IPS DF 6.9 (cell line): ENCODE results near the gene KRTAP19-6.
"Not testable (repeated sequence)": the region's sequence is repeated elsewhere in the genome, so short reads cannot be mapped to it uniquely, and the experiment has no call there.

Source experiments
- DNase-seq: peaks from one replicate; pipeline ENCODE4 v3.0.0-alpha.2; 2013; ENCODE audit warnings: low read depth, low spot score
- H3K27ac ChIP-seq: one replicate; pipeline ENCODE4 v1.5.1; 2013; ENCODE audit warnings: low read length, control low read depth
- H3K27me3 ChIP-seq: 2 replicates; pipeline ENCODE4 v1.6.1; 2013; ENCODE audit warnings: mild to moderate bottlenecking, low read length; ENCODE audit not compliant: control insufficient read depth, insufficient read depth
- H3K36me3 ChIP-seq: 2 replicates; pipeline ENCODE4 v1.6.1; 2013; ENCODE audit warnings: low read length; ENCODE audit not compliant: control insufficient read depth, insufficient read depth
- H3K4me1 ChIP-seq: 2 replicates; pipeline ENCODE4 v1.6.1; 2013; ENCODE audit warnings: low read length; ENCODE audit not compliant: control insufficient read depth, insufficient read depth
- H3K4me3 ChIP-seq: 2 replicates; pipeline ENCODE4 v1.5.1; 2013; ENCODE audit warnings: mild to moderate bottlenecking, low read length
- H3K9me3 ChIP-seq: 2 replicates; pipeline ENCODE4 v1.6.1; 2013; ENCODE audit warnings: low read length, inconsistent platforms; ENCODE audit not compliant: control insufficient read depth, insufficient read depth
- WGBS: extraction: QIAGEN DNeasy Blood & Tissue Kit; methylation state at CpG from one replicate; pipeline ENCODE4 v1.1.7; 2013; ENCODE audit warnings: mixed read lengths, missing lambda C conversion rate; ENCODE audit not compliant: insufficient read length, insufficient coverage; 5-methylcytosine and 5-hydroxymethylcytosine counted together

Gene KRTAP19-6

GRCh38 chr21:30555095-30555494 is 13.4 kb upstream of the KRTAP19-6 start:
- DNase-seq, result no peak
- no peaks in the 10 kb centered on the region for H3K27me3 ChIP-seq

GRCh38 chr21:30552782-30553181 is 11.1 kb upstream of the KRTAP19-6 start:
- no peak for DNase-seq
- no peak overlapping the region for H3K4me3 ChIP-seq
- H3K4me1 ChIP-seq, result no peaks in the 10 kb centered on the region
- no peaks in the 10 kb centered on the region for H3K27me3 ChIP-seq
- H3K27ac ChIP-seq, result no peak overlapping the region
- no peaks in the 10 kb centered on the region for H3K36me3 ChIP-seq
- WGBS, result no CpG with 5 or more reads among the region's 1 CpG
- peaks cover 5% of the 10 kb centered on the region for H3K9me3 ChIP-seq

More at GRCh38 chr21:30555095-30555494, 13.4 kb upstream of the KRTAP19-6 start:
- no peaks in the 10 kb centered on the region for H3K4me1 ChIP-seq
- no peak overlapping the region for H3K4me3 ChIP-seq
- peaks cover 7% of the 10 kb centered on the region for H3K9me3 ChIP-seq
- no peak overlapping the region for H3K27ac ChIP-seq
- no peaks in the 10 kb centered on the region for H3K36me3 ChIP-seq
- no CpG with 5 or more reads among the region's 2 CpGs for WGBS

GRCh38 chr21:30518876-30519275 is 22.8 kb downstream of the KRTAP19-6 start:
- H3K27ac ChIP-seq, result no peak overlapping the region
- H3K27me3 ChIP-seq, result no peaks in the 10 kb centered on the region
- no CpG with 5 or more reads among the region's 1 CpG for WGBS
- H3K9me3 ChIP-seq, result peaks cover 1% of the 10 kb centered on the region
- no peaks in the 10 kb centered on the region for H3K4me1 ChIP-seq
- no peak overlapping the region for H3K4me3 ChIP-seq
- H3K36me3 ChIP-seq, result no peaks in the 10 kb centered on the region
- DNase-seq, result no peak

- H3K4me3 ChIP-seq, result no peak overlapping the region
- H3K27me3 ChIP-seq, result no peaks in the 10 kb centered on the region
- no peak for DNase-seq
- WGBS, result no CpG with 5 or more reads among the region's 1 CpG
- no peaks in the 10 kb centered on the region for H3K36me3 ChIP-seq
- no peak overlapping the region for H3K27ac ChIP-seq
- H3K9me3 ChIP-seq, result peaks cover 1% of the 10 kb centered on the region; the same call in 1 of the 2 replicates
- H3K4me1 ChIP-seq, result no peaks in the 10 kb centered on the region
Observed at GRCh38 chr21:30515681-30516080, 26.0 kb downstream of the KRTAP19-6 start.

- no CpG with 5 or more reads among the region's 4 CpGs for WGBS
- not testable (repeated sequence) for H3K9me3 ChIP-seq, H3K36me3 ChIP-seq, H3K27me3 ChIP-seq, H3K4me3 ChIP-seq, H3K4me1 ChIP-seq, H3K27ac ChIP-seq
- peak; percentile 0 for DNase-seq
Observed at GRCh38 chr21:30505621-30506205, 36.0 kb downstream of the KRTAP19-6 start.

GRCh38 chr21:30502041-30502440 is 39.6 kb downstream of the KRTAP19-6 start, which contains the start of gene KRTAP19-5:
Gene KRTAP19-5 (minus strand): TSS chr21:30502141. CDS start chr21:30502090, 51 bp downstream.
- Histone ChIP-seq H3K36me3 (no peaks in the 10 kb centered on the region), H3K27me3 (no peaks in the 10 kb centered on the region), H3K9me3 (no peaks in the 10 kb centered on the region; the same call in 1 of the 2 replicates), H3K27ac (no peak within 1 kb of the TSS), H3K4me3 (no peak within 1 kb of the TSS), H3K4me1 (no peaks in the 10 kb centered on the region)
- WGBS, result no CpG with 5 or more reads among the region's 6 CpGs
- no peak for DNase-seq

- Histone ChIP-seq H3K36me3 (no peaks in the 10 kb centered on the region), H3K9me3 (peaks cover 3% of the 10 kb centered on the region; the same call in 1 of the 2 replicates), H3K4me1 (no peaks in the 10 kb centered on the region), H3K27me3 (no peaks in the 10 kb centered on the region), H3K27ac (no peak within 1 kb of the TSS), H3K4me3 (no peak within 1 kb of the TSS)
- DNase-seq, result no peak
- no CpG with 5 or more reads among the region's 4 CpGs for WGBS
Observed at GRCh38 chr21:30497065-30497464, 44.6 kb downstream of the KRTAP19-6 start, which contains the start of gene KRTAP19-4. Gene KRTAP19-4 (minus strand): TSS chr21:30497165. CDS start chr21:30497110, 55 bp downstream.

- Histone ChIP-seq H3K36me3 (no peaks in the 10 kb centered on the region), H3K27me3 (no peaks in the 10 kb centered on the region), H3K27ac (no peak within 1 kb of the TSS), H3K4me1 (no peaks in the 10 kb centered on the region), H3K4me3 (no peak within 1 kb of the TSS), H3K9me3 (0 out of 2 replicates have a peak, but pooled peaks cover 3% of the 10 kb centered on the region)
- WGBS, result no CpG with 5 or more reads among the region's 2 CpGs
- DNase-seq, result no peak
Observed at GRCh38 chr21:30491963-30492428, 49.7 kb downstream of the KRTAP19-6 start, which contains the start of gene KRTAP19-3. Gene KRTAP19-3 (minus strand): TSS chr21:30492013. CDS start chr21:30491957, 56 bp downstream.
